ENCODE data around the gene IGFALS.
"Not testable (repeated sequence)": the region's sequence is repeated elsewhere in the genome, so short reads cannot be mapped to it uniquely, and the experiment has no call there.

The IGFALS gene

DNA sequence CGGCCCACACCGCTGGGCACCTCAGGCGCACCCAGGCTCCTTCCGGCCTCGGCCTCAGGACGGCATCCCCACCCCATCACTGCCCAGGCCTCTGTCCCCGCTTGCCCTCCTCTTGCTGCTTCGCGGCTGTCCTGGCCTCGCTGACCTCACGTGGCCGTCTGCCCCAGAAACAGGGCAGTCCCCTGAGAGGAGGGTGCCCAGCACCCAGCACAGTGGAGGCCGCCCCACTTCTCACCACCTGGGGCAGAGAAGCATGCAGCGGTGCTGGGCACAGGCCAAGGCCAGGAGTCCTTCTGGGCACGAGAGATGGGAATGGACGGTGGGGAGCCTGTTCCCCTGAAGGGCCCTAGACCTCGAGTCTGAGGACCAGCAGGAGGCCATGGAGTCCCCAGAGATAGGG is 24.2 kb upstream of the IGFALS start:
- no peak for DNase-seq

DNA sequence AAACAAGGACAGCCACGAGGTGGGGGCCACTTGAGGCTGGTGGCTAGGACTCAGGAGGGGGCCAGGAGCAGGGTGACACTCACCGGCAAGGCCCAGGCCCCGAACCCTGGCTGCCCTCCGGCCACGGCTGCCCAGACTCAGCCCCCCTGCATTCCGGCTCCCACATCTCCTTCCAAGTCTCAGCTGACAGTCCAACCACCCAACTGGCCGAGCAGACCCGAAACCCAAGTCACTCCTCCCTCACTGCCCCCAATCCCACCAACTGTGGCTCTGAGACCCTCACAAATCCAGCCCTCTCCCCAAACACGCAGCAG is 23.7 kb upstream of the IGFALS start:
- no peak for DNase-seq

DNA sequence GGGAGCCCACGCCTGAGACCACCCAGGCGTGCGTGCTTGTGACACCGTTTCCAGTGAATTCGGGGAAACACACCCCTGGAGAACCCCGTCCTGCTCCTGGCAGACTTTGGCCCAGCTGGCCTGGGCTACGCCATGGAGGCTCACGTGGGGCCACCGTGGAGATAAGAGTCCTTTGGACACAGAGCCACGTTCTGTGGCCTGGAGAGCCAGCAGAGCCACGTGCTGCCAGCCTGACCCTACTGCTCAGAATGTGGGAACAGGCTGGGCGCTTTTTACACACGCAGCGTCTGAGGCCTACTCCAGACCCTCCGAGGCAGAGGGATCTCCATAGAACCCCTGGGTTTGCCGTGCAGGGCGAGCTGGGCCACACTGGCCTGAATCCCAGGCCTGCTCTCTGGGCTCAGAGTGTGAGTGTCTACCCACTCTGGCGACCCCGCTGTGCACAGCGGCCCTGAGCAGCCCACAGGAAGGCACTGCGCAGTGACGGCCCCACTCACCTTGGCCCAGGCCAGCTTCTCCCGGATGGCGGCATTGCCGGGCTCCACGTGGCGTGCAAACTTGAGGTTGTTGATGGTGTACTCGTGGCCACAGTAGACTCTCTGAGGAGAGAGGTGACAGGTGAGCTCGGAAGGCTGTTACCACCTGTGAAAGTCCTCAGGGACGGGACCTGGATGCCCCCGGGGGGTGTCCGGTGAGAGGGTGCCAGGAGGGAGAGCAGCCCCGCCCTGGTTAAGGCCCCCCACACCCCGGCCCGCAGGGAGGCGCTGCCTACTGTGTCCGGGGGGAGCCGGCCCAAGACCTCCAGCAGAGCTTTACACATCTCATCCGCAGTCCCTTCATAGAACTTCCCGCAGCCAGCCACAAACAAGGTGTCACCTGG is 23.1 kb upstream of the IGFALS start:
- DNase-seq: no peak

DNA sequence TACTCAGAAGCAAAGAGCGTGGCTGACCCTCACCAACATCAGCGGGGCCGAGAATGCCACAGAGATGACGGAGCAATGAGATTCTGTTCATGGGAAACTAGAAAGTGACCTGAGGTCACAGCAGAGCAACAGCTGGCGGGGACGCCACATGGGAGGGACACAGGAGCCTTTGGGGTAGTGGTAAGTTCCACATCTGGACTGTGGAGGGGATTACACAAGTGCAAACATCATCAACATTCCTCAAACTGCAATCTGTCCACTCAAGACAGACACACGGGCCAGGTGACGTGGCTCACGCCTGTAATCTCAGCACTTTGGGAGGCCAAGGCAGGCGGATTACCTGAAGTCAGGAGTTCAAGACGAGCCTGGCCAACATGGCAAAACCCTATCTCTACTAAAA is 22.0 kb upstream of the IGFALS start:
- DNase-seq: no peak

DNA sequence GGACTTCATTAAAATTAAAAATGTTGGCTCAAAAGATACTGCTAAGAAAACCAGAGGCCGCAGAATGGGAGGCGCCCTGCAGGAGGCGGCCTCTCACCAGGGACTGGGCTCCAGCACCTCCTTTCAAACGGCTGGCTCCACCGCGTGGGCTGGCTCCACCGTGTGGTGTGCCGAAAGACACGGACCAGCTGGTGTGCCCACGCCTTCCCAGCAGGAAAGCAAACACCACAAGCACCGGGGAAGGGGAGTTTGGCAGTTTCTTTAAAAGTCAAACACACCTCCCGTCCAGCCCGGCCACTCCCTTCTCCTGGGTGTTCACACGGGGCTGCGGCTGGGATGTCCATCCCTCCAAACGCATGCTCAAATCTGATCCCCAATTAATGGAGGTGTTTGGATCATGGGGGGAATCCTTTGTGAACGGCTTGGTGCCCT is 19.2 kb upstream of the IGFALS start:
- DNase-seq: no peak

DNA sequence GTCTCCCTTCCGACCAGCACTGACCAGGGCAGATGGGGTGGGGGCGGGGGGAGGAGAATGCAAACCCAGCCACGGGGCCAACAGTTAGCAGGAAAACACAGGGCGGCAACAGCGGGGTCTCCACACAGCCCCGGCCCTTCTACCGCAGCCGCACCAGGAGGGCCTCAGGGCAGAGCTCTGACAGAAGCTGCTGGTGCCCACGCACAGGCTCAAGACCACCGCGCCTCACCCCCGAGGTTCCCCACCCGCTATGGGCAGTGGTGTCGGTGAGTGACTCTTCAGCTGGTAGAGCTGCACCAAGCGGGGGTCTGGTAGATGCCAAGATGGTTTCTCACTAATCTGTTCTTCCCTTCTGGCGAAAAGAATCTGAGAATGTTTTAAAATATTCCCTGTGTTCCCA is 17.0 kb upstream of the IGFALS start:
- DNase-seq: no peak

DNA sequence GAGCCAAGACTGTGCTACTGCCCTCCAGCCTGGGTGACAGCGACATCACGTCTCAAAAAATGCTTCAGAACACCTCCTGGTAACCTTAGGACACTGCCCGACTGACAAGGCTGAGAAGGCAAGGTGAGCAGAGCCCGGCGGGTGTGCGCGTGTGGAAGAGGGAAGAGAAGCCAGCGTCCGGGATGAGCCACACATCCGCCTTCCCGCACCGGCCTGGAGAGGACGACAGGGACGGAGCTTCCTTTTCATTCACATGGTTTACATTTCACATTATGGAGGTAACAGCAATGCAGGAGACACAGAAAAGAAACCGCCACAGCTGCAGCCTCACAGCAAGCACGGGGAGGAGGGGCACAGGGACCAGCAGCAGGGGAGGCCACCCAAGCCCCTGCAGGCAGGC is 16.6 kb upstream of the IGFALS start:
- DNase-seq: no peak

DNA sequence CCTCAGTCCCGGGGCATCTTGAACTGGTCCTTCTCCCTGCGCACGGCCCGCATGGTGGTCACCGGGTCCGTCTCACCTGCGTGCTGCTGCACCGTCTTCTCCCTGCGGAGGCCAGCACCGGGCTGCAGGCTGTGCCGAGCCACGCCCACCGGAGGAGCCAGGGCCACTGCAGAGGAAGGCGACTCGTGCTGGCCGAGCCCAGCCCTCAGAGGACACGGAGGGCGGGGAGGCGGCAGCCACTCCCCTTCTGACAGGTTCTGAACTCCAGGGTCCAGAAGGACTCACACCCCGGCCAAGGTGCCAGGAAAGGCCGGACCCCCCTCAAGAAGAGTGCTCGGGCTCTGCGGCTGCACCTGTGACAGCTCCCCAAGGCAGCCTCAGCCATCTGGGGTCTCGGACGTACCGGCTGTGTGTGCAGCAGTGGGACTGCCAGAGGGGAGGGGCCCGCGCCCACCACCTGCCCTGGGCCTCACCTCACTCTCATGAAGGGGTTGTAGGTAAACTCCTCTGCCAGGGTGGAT is 15.8 kb upstream of the IGFALS start:
- no peak for DNase-seq

DNA sequence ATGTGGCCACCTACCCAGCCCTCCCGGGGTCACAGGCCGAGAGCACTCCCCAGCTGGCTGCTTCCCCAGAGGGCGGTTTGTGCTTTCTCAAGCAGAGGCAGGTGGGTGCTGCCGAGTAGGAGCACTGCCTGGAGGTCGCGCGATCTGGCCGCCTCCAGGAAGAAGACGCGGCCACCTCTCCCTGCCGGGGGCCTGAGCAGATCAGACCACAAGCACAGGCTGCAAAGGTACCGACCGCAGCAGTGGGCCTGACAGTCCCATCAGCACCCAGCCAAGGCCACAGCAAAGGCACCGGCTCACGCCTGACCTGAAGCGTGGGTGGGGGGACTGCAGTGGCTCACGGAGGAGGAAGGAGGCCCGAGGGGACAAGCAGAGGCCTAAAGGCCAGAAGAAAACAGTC is 15.2 kb upstream of the IGFALS start:
- DNase-seq: no peak

DNA sequence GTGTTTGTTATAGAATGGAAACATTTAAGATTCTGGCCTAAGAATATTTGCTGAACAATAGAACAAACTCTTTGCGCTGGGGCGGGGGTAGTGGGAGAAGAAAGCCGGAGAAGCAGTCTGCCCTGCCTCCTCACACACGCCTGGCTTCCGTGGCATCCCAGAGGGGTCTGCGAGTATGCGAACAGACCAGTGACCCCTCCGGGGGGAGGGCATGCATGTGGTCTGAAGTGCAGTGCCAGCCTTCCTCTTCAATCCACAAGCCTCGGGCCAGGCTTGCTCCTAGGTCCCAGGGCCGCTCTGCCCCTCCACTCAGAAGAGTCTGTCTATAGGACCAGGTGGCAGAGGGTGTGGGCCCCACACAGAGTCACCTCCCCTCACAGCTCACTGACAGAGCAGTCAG is 14.1 kb upstream of the IGFALS start:
- DNase-seq: no peak

DNA sequence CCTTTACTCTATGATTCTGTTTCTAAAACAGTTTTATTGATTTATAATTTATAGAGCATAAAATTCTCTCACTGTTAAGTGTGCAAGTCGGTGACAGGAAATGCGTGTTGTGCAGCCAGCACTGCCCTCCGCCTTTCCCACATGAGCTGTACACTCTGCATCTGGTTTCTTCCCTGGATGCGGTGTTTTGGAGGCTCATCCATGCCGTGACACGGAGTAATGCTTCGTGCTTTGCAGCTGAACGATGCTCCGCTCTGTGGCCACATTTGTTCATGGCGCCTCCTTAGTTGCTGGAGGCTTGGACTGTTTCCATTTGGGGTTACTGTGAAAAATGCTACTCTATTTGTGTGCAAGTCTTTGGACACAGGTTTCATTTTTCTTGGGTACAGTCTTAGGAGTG is 7.2 kb upstream of the IGFALS start:
- no peak for DNase-seq

DNA sequence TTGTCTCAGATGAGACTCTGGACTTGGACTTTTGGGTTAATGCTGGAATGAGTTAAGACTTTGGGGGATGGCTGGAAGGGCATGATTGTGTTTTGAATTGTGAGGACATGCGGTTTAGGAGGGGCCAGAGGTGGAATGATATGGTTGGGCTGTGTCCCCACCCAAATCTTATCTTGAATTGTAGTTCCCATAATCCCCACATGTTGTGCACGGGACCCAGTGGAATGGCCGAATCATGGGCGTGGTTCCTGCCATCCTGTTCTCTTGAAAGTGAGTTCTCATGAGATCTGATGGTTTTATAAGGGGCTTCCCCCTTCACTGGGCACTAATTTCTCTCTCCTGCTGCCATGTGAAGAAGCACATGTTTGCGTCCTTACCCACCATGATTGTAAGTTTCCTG is 5.8 kb upstream of the IGFALS start:
- not testable (repeated sequence) for DNase-seq

DNA sequence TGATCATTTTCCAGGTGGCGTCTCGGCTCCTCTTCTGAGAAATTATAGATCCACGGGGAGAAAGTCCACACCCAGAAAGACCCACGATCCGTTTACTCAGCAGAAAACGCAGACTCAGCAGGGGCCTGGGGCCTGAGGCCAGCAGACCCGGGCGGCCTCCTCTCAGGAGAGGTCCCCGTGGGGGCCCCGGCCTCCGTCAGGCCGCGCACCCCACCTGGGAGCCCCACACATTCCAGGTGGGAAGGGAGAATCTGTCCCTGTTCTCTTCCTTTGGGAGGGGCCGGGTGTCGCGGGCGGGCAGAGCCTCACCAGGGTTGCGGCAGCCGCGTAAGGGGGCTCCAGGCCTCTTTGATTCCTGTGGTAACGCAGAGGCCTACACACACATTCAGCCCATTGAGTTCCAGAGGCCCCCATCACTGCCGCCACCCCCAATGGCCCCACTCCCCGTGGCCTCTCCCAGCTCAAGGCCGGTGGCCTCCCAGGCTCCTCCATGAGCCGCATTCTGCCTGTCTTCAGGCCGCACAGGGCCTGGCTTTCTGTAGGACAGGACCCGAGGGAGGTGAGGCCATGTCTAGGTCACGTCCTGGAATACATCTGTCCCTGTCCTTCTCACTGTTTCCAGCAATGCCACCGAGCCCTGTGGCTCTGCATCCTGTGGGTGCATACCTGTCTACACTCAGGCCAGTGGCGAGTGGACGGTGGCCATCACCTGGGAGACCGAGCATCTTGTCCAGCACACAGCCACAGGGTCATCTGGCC is 1.6 kb upstream of the IGFALS start:
- DNase-seq: no peak

DNA sequence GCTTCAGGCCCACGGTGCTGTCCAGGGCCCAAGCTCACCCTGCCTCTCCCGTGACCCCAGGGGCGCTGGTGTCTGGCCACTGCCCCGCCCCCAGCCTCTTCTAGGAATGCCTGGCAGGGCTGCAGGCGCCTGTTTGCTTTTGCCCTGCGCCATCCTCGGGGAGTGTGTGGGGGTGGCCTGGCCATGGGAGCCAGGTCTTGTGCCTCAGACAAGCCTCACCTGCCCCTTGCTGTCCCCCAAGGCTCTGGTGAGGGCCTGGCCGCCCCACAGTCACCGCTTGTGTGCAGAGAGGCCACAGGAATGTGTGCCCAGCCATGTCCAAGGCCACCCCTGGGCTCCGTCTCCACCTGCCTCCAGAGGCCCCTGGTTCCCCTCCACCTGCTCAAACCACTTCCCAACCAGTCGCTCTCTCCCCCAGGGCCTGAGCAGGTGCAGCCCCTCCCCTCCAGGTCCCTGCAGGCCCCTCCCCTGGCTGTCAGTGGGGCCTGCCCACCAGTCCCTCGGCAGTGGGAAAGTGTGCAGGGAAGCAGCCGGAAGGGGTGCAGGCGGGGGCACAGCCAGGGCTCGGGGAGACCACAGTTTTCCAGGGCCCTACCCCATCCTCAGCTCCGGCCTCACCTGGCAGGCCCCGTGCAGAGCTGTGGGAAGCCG is 841 bp upstream of the IGFALS start:
- no peak for DNase-seq

DNA sequence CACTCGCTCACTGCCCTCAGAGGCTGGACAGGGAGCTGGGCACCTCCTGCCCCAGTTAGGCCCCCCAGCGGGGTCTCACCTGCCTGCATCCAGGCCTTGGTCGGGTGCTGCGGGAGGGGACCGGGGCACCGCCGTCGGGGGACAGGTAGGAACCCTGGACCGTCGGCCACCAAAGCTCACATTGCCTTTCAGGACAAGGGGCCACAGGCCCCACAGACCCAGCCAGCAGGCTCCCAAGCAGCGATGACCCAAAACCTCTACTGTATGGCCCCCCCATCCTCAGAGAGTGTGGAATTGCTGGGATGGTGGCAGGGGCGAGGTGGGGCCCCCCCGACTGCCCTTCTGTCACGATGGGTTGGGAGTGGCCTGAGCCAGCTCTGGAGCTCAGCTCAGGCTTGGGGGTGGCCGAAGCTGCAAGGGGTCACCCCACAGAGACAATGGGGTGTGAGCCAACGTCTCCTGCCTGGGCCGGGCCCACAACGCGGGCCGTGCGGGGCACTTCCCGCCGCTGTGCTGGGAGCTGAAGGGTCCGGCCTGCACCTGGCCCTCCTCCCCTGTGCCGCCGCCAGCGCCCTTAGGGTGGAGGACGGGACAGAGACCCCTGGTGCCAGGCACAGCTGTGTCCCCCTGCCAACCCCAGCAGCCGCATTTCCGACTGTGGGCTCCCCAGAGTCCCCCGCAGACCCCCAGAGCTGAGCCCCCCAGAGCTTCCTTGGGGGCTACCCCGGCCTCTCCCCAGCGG is 498 bp downstream of the IGFALS start:
- no peak for DNase-seq

DNA sequence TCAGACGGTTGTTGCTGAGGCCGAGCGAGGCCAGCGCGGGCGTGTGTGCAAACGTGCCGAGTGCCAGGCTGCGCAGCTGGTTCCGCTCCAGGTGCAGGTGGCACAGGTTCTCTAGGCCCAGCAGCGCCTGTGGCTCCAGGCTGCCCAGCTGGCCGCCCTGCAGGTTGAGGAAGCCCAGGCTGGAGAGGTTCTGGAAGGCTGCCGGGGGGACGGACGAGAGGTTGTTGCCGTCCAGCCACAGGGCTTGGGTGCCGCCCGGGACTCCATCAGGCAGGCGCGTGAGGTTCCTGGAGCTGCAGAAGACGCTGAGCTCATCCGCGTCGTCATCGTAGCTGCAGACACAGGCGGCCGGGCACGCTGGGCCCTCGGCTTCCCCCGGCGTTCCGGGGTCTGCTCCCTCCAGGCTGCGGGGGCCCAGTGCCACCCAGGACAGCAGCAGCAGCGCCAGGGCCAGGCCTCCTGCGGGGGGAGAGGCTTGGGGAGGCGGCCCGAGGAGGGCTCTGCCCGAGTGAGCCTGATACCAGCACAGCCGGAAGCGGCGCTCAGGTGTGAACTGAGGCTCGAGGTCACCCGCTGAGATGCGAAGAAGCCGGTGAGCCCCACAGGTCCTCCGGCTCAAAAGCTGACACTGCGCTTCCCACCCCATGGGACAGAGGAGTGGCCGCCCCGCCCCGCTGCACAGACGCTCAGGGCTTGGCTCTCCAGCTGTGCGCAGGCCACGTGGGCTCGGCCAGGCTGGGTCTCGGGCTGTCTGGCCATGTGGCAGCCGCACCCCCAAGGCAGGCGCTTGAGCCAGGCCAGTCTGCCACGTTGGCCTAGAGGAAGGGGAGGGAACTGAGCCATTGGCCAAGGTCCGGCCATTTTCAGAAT is 1.3 kb downstream of the IGFALS start:
- no peak for DNase-seq

DNA sequence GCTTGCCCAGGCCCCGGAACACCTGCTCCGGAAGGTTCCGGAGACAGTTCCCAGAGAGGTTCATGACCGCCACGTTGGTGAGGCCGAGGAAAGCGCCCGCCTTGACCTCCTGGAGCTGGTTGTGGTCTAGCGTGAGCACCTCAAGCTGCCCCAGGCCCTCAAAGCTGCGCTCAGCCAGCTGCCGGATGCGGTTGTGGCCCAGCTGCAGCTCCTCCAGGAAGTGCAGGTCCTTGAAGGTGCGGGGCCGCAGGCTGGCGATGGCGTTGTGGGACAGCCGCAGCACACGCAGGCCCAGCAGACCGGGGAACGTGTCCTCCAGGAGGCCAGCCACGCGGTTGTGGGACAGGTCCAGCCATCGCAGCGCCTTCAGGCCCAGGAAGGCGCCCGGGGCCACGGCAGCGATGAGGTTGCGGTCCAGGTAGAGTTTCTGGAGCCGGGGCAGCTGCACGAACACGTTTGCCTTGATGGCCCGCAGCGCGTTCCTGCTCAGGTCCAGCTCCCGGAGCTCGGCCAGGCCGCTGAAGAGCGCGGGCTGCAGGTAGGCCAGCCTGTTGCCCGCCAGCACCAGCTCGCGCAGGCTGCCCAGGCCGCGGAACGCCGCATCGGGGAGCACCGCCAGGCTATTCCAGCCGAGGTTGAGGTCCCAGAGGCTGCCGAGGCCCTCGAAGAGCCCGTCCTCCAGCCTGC is 2.1 kb downstream of the IGFALS start:
- DNase-seq: no peak

DNA sequence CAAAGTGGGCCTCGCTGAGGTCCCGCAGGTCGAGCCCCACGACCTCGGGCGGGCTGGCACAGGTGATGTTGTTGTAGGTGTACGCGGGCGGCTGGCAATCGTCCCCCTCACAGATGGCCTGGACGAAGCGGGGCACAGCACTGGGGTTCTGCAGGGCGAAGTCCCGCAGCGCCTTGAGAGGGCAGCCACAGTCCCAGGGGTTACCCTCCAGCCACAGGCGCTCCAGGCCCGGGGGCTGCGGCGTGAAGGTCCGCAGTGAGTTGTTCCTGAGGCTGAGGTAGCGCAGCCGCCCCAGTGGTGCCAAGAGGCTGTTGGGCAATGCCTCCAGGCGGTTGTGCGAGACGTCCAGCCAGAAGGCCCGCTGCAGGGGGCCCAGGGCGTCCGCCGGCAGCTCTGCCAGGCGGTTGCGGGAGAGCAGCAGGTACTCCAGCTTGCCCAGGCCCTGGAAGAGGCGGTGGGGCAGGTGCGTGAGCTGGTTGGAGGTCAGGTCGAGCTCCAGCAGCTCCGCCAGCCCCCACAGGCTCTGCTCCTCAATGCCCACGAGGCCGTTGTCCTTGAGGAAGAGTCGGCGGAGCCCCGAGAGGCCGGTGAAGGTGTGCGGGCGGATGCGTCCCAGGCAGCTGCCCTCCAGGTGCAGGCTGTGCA is 2.8 kb downstream of the IGFALS start:
- no peak for DNase-seq

DNA sequence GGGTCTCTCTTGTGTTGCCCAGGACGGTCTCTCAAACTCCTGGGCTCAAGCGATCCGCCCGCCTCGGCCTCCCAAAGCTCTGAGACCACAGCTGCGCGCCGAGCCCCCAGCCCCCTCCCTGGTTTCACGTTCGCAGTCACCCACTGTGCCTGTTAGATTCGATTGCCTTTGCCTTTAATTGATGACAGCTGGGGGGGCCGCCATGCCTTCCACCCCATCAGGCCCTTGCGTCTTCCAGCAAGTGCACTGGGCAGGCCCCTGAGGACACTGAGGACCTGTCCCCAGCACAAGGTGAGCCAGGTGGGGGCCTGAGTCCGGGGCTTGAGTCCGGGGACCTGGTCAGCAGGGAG is 3.3 kb downstream of the IGFALS start:
- DNase-seq: no peak

DNA sequence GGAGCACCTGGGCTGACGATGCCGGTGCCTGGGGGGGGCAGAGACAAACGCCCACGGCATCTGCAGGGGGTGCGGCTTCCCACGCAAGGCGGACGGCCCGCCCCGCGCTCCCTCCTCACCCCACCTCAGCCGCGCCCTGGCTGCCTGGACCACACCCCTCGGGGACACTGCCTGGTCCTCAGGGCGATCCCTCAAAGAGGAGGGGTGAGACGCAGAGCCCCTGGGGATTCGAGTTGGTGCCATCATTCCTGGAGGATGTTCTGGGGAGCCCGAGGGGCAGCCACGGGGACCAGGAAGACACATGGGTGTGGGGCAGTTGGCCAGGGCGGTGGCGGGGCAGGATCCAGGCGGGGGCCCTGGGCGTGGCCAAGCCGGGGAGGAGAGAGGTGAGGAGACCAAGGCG is 3.9 kb downstream of the IGFALS start:
- DNase-seq: no peak

DNA sequence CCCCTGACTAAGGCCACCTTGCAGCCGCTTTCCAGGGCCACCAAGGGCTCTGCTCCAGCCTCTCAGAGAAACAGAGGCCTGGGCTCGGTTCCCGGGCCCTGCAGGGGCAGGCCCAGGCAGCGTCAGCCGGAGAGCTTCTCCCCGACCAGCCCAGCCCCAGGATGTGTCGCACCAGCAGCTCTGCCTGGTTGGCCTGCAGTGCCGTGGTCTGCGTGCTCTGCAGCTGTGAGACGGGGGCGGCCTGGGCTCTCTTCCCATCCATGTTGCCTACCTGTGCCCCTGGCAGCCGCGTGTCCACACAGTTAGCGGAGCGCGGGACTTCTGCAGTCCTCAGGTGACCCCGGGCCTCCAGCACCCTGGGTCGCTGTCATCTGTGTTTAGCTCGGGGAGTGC is 4.8 kb downstream of the IGFALS start:
- DNase-seq: no peak
